ENCODE data around the gene SPPL2A. TPM values are rescaled to one million over a fixed set of nuclear protein-coding genes. Genes with fewer than 3 reads are reported as not detected.

Gene SPPL2A
- total and polyA plus RNA-seq, 4 donors: 67.5 to 135 (median 93.2) TPM

- no peak for DNase-seq (ENCODE audit: low spot score)
These were observed 18.4 kb upstream of the SPPL2A start for GRCh38 chr15:50783895-50784294.

More at GRCh38 chr15:50783895-50784294, 18.4 kb upstream of the SPPL2A start:
- Histone ChIP-seq H3K27me3 (ENCODE audit: control insufficient read depth in 4 of 4, insufficient read depth in 4 of 4, low read length in 3 of 4) (no peaks in the 10 kb centered on the region), H3K36me3 (ENCODE audit: control insufficient read depth in 4 of 4, insufficient read depth in 3 of 4, low read depth in 1 of 4, low read length in 3 of 4) (no peaks in the 10 kb centered on the region), H3K9me3 (ENCODE audit: control insufficient read depth in 4 of 4, low read length in 3 of 4) (no peaks in the 10 kb centered on the region), H3K27ac (ENCODE audit: low read depth in 1 of 2, low read length in 2 of 2) (no peak overlapping the region), H3K9ac (ENCODE audit: low read depth in 1 of 2, low read length in 2 of 2) (no peak overlapping the region), H3K4me3 (ENCODE audit: low read depth in 1 of 3, low read length in 3 of 3) (no peak overlapping the region), H3K4me1 (ENCODE audit: control insufficient read depth in 4 of 4, insufficient read depth in 4 of 4, low read length in 3 of 4) (no peaks in the 10 kb centered on the region)
- TF ChIP-seq HNF4G (IDR thresholded peaks at IDR 0.05) (no peak), FOXA2 (IDR thresholded peaks at IDR 0.05) (no peak), HNF4A (conservative IDR thresholded peaks at IDR 0.05) (no peak), ZBTB33 (IDR thresholded peaks at IDR 0.05) (no peak), NR2F2 (IDR thresholded peaks at IDR 0.05) (no peak), RXRA (IDR thresholded peaks at IDR 0.05) (no peak), GABPA (IDR thresholded peaks at IDR 0.05 in 1 of 2, conservative IDR thresholded peaks at IDR 0.05 in 1 of 2) (no peak), SP1 (IDR thresholded peaks at IDR 0.05) (no peak), MAX (IDR thresholded peaks at IDR 0.05) (no peak), EGR1 (IDR thresholded peaks at IDR 0.05; ENCODE audit: low read depth in 2 of 2) (no peak), CTCF (IDR thresholded peaks at IDR 0.05; ENCODE audit: low read depth, low read length, missing input control) (no peak), YY1 (IDR thresholded peaks at IDR 0.05) (no peak), RAD21 (IDR thresholded peaks at IDR 0.05) (no peak), JUND (IDR thresholded peaks at IDR 0.05) (no peak), TAF1 (conservative IDR thresholded peaks at IDR 0.05) (no peak)
- TF ChIP-seq, protein P1, sequence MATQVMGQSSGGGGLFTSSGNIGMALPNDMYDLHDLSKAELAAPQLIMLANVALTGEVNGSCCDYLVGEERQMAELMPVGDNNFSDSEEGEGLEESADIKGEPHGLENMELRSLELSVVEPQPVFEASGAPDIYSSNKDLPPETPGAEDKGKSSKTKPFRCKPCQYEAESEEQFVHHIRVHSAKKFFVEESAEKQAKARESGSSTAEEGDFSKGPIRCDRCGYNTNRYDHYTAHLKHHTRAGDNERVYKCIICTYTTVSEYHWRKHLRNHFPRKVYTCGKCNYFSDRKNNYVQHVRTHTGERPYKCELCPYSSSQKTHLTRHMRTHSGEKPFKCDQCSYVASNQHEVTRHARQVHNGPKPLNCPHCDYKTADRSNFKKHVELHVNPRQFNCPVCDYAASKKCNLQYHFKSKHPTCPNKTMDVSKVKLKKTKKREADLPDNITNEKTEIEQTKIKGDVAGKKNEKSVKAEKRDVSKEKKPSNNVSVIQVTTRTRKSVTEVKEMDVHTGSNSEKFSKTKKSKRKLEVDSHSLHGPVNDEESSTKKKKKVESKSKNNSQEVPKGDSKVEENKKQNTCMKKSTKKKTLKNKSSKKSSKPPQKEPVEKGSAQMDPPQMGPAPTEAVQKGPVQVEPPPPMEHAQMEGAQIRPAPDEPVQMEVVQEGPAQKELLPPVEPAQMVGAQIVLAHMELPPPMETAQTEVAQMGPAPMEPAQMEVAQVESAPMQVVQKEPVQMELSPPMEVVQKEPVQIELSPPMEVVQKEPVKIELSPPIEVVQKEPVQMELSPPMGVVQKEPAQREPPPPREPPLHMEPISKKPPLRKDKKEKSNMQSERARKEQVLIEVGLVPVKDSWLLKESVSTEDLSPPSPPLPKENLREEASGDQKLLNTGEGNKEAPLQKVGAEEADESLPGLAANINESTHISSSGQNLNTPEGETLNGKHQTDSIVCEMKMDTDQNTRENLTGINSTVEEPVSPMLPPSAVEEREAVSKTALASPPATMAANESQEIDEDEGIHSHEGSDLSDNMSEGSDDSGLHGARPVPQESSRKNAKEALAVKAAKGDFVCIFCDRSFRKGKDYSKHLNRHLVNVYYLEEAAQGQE (IDR thresholded peaks at IDR 0.05): no peak

Data from liver (tissue), 9 donors.